Mucosa of descending colon (tissue), 3 donors: ENCODE results near the gene OSR1. TPM values are rescaled to one million over a fixed set of nuclear protein-coding genes. Genes with fewer than 3 reads are reported as not detected.

Experiments used
- ATAC-seq: fragments of 200-7000 bp; cut with Tn5 transposase; one replicate; pipeline ENCODE4 v1.9.1; 2020; ENCODE audit warnings: mild to moderate bottlenecking, moderate library complexity
- DNase-seq, 3 donors: peaks; one replicate each; pipeline ENCODE4 v3.0.0-alpha.2; 2020
- H3K36me3 ChIP-seq: fragments of 200-600 bp; one replicate; pipeline ENCODE4 v1.8.0; 2021; ENCODE audit warnings: low read depth, mild to moderate bottlenecking
- H3K4me1 ChIP-seq: fragments of 200-600 bp; one replicate; pipeline ENCODE4 v1.8.0; 2021; ENCODE audit warnings: low read depth, mild to moderate bottlenecking
- H3K4me3 ChIP-seq: fragments of 200-600 bp; one replicate; pipeline ENCODE4 v1.8.0; 2021; ENCODE audit warnings: mild to moderate bottlenecking
- H3K9me3 ChIP-seq: fragments of 200-600 bp; one replicate; pipeline ENCODE4 v1.8.0; 2021; ENCODE audit warnings: mild to moderate bottlenecking
- CTCF ChIP-seq: fragments of 200-600 bp; IDR thresholded peaks from one replicate; pipeline ENCODE4 v1.8.0; 2022; ENCODE audit warnings: antibody characterized with exemption, mild to moderate bottlenecking
- intact Hi-C, 2 donors: fragments of 100-400 bp; cut with DNase I in 1 of 2; cut with micrococcal nuclease in 1 of 2; formaldehyde crosslinking; loops; one replicate each; pipeline versions ENCODE4 v1.11.0 to v1.11.1; 2022; cut with DNase I, micrococcal nuclease
- total RNA-seq, 3 donors: library from RNA; stranded (reverse); fragmentation: NEBNext Ultra II Directional in 2 of 3; extraction: Animal tissue kit (Norgen Biotek cat#: 25700) in 2 of 3; gene quantifications; one replicate each; pipeline versions ENCODE4 v1.2.1 to v1.2.4, GENCODE V29; 2021 to 2023
- donor health status: DM: no; HTN: no; CAD: no; lungs with moderate emphysema.
- donor health status: DM: no; HTN: no; CAD: no.
- donor health status: DM: no; HTN: yes; CAD: no.

Gene OSR1
- total RNA-seq, 3 donors from 2014 or later: 0.69 to 15.8 (median 8.1) TPM

GRCh38 chr2:19355014-19355405, 3.4 kb downstream of the OSR1 start:
- no peaks in the 10 kb centered on the region for H3K36me3 ChIP-seq
- DNase-seq (no peak), ATAC-seq (no peak)
- TF ChIP-seq CTCF: no peak
- no peak overlapping the region for H3K4me3 ChIP-seq
- peaks cover 14% of the 10 kb centered on the region for H3K4me1 ChIP-seq
- intact Hi-C loops: loop anchor here in 1 of 2 donors (10.0 kb wide), 2 partner anchors 370 to 840 kb away; no protein-coding TSS in a partner anchor
- no peaks in the 10 kb centered on the region for H3K9me3 ChIP-seq

DNA sequence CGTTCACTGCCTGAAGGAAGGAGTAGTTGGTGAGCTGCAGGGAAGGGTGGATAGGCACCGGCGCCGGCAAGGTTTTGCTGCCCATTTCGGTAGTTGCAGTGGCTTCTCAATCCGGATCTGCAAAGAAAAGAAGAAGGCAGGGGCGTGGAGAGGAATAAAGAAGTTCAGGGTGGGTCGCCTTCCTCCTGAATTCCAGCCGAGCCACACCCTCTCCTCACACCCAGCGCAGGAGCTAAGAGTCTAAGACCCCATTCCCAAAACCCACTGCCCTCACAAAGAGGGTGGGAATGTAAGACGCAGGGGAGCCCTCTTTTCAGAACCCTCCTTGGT, 4.7 kb downstream of the OSR1 start:
- intact Hi-C loops: loop anchor here in 1 of 2 donors (5.0 to 10.0 kb wide), 3 partner anchors 369 to 839 kb away; no protein-coding TSS in a partner anchor
- Histone ChIP-seq H3K9me3 (no peaks in the 10 kb centered on the region), H3K4me3 (no peak overlapping the region), H3K36me3 (no peaks in the 10 kb centered on the region), H3K4me1 (peaks cover 12% of the 10 kb centered on the region)
- ATAC-seq (no peak), DNase-seq (no peak)
- no peak for TF ChIP-seq CTCF

- ATAC-seq (no peak), DNase-seq (no peak)
- H3K4me1 ChIP-seq: peaks cover 12% of the 10 kb centered on the region
- no peak overlapping the region for H3K4me3 ChIP-seq
- no peaks in the 10 kb centered on the region for H3K36me3 ChIP-seq
- TF ChIP-seq CTCF: no peak
- intact Hi-C loops: loop anchor here in 1 of 2 donors (5.0 to 10.0 kb wide), 3 partner anchors 368 to 838 kb away; no protein-coding TSS in a partner anchor
- no peaks in the 10 kb centered on the region for H3K9me3 ChIP-seq
Measured at GRCh38 chr2:19352946-19353720, 5.3 kb downstream of the OSR1 start.

GRCh38 chr2:19351899-19352697, 6.3 kb downstream of the OSR1 start:
- Histone ChIP-seq H3K4me1 (peaks cover 13% of the 10 kb centered on the region), H3K9me3 (no peaks in the 10 kb centered on the region), H3K36me3 (no peaks in the 10 kb centered on the region), H3K4me3 (no peak overlapping the region)
- TF ChIP-seq CTCF: no peak
- intact Hi-C loops: loop anchor here in 1 of 2 donors (5.0 to 10.0 kb wide), 3 partner anchors 367 to 837 kb away; no protein-coding TSS in a partner anchor
- ATAC-seq (no peak), DNase-seq (no peak)

DNA sequence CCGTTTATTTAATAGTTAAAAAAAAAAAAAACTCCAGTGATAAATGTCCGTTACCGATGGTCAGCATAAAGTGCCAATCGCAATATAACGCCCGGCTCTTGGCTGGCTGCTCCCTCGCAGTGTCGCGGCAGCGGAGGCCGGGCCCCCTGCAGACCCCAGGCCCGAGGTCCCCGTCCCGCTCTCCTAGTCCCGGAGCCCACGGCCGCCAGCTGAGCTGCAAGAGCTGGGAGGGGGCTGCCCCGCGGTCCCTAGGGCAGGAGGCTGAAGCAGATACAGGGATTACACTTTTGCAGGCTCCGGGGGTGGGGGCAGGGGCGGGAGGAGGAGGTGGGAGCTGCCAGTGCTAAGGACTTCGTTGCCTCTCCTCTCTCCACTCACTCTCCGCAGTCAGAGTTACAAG, 6.9 kb downstream of the OSR1 start:
- ATAC-seq (no peak), DNase-seq (no peak)
- intact Hi-C loops: loop anchor here in 1 of 2 donors (5.0 to 10.0 kb wide), 3 partner anchors 367 to 837 kb away; no protein-coding TSS in a partner anchor
- no peaks in the 10 kb centered on the region for H3K36me3 ChIP-seq
- no peak for TF ChIP-seq CTCF
- H3K4me3 ChIP-seq: no peak overlapping the region
- no peaks in the 10 kb centered on the region for H3K9me3 ChIP-seq
- peaks cover 16% of the 10 kb centered on the region for H3K4me1 ChIP-seq
